Stimulated activated CD4-positive, alpha-beta T cell treated with anti-CD3 and anti-CD28 coated beads, Interleukin-1b, Interleukin-23, amount 100 ng/mL, for 4 hours (primary cell): ENCODE measurements around the gene C5orf15.

Source experiments
- DNase-seq, 2 donors: peaks; one replicate each; pipeline ENCODE4 v3.0.0-alpha.2; 2020; ENCODE audit warnings: low read depth in 2 of 2

The C5orf15 gene

GRCh38 chr5:133924221-133924920 lies 44.1 kb downstream of the C5orf15 start:
- DNase-seq = no peak

DNA sequence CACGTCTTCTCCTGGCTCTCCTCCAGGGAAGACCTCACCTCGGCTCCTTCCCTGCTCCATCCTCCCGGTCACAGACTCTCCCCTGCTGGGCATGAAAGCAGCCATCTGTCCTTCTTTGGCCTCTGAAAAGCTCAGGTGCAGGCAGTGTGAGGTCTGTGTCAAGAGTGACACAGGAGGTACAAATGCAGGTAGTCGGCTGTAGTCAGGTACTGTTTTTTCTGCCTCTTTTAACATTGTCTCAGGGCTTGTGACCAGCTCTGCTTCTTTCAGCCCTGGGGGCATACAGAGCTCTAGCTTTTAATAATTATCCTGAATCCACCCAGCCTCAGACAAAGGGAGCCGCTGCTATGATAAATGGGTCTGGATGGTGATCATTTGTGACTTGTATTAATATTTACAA lies 46.4 kb downstream of the C5orf15 start:
- DNase-seq = no peak

DNA sequence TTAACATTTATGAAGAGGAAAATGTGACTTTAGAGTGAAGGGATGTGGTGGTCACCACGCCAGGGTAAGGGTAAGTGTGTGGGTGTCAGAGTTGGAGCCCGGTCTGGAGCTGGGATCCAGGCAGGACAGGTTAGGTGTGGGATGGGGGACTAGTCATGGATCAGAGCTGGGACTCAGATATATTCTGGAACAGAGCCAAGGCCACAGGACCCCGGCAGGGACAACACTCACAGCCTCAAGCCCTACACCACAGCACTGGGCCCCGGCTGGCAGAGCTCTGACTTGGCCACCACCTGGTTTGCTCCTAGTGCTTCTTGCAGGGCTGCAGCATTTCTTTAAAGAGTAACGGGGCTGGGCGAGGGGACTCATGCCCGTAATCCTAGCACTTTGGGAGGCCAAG lies 47.4 kb downstream of the C5orf15 start:
- DNase-seq = no peak

GRCh38 chr5:133919148-133920136 lies 49.0 kb downstream of the C5orf15 start:
- no peak for DNase-seq

GRCh38 chr5:133918731-133919130 lies 49.7 kb downstream of the C5orf15 start:
- DNase-seq = no peak

DNA sequence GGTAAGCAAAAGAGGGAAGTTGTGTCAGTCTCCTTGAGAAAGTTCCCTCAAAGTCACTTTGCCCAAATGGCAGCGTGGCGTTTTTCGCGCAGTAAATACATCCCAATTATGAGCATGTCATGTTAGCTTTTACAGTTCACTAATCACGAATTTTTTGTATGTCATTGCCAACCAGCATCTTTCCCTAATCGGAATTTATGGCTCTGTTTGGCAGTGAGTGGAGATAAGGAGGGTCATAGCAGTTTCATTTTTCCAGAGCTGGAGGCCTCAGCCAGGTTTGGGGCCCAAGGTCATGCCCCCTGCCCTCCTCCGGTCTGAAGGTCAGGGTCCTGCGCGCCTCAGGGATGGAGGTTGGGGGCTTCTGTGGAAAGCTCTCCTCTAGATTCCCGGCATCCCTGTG lies 50.1 kb downstream of the C5orf15 start:
- no peak for DNase-seq

- no peak for DNase-seq
Observed at GRCh38 chr5:133917785-133918184, 50.6 kb downstream of the C5orf15 start.

DNA sequence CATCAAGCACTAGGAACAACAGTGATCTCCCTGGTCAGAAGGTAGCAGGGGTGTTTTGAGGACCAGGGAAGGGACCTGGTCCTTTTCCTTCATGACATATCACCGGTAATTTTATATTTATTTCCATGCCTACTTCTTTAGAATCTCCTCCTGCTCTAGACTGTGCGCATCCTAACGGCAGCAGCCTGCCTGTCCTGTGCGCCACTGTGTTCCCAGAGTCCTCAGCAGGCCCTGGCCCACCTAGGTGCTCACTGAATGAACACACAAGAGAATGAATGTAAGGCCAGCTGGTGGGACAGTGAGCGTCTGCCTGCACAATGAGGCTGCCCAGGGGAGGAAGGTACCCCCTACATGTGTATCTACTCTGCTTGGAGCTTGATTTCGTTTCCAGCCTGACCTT lies 51.5 kb downstream of the C5orf15 start:
- DNase-seq = no peak

GRCh38 chr5:133916479-133916878 lies 51.9 kb downstream of the C5orf15 start:
- no peak for DNase-seq

DNA sequence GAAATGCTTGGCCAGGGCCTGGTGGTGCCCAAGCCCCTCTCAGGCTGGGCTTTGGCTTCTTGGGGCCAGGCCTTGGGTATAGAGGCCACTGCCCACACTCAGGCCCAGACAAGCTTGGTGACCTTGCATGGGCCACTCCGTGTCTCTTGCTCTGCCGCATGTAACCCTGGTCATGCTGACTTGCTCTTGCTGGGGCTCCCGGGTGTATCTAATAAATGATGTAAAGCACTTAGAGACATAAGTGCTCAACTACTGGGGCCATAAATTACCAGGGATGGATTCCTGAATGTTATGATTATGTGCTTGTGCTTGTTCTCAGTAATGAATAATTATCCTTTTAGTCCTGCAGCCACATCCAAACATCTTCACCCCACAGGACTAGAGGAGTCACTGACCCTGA lies 54.0 kb downstream of the C5orf15 start:
- DNase-seq = no peak

DNA sequence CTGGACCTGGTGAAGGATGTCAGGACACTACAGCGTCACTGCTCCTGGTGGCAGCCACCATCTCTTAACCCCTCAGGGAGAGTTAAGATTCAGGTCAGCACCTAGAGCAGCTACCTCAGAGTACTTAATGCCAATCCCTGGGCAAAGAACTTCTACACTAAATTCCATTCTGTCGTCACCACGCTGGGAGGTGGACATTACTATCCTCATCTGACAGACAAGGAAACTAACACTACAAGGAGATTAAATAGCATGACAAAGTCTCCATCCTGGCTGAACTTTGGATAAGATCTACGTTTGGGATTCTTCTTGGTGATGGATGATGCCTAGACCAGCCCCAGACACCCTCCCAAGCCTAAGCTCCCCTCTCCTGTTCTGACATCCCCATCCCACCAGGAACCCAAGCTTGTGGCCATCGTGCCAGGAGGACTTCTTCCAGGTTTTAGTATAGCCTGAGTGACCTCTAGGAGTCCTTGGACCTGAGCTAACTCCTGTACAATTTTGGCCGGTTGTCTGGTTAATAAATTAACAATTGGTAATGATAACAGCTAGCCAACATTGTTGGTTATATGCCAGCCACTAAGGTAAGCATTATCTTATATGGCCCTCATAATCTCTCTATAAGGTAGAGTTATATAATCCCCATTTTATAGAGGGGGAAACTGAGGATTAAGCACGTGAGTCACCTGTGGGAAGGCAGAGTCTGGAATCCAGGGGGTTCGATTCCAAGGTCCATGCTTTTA lies 54.8 kb downstream of the C5orf15 start:
- DNase-seq = no peak

DNA sequence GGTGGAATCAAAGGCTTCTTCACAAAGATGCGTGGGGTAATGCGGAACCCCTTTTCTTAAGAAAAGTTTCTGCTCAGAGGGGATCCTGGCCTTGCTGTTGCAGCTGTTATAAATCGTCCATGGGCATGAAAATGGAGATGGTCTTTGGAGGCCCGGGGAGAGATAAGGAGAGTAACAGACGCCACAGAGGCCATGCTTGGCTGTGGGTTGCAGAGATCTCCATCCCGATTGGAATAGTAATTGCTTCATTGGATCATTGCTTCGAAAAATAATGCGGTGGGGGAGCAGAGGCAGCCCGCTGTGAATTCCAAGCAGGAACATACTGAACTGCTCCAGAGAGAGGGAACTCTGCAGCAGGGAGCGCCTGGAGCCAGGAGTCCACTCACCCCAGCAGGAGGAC lies 55.5 kb downstream of the C5orf15 start:
- no peak for DNase-seq

GRCh38 chr5:133910571-133910970 lies 57.9 kb downstream of the C5orf15 start:
- DNase-seq = no peak

DNA sequence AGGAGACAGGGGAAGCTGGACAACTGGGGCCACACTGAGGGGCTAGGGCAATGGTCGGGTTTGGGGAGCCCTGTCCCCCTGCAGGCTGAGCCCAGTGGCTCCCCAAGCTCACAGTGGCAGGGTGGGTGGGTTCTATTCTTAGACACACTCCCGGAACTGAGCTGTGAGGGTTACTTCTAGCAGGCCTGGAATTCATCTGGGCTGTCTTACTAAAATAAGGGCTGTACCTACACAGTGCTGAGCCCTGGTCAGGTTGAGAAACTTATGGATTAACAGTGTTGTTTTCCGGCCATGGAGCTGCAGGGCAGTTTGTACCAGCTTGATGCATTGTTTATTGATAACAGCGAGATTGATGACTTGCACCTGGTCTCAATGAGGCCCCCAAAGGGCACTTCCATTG lies 58.8 kb downstream of the C5orf15 start:
- no peak for DNase-seq

DNA sequence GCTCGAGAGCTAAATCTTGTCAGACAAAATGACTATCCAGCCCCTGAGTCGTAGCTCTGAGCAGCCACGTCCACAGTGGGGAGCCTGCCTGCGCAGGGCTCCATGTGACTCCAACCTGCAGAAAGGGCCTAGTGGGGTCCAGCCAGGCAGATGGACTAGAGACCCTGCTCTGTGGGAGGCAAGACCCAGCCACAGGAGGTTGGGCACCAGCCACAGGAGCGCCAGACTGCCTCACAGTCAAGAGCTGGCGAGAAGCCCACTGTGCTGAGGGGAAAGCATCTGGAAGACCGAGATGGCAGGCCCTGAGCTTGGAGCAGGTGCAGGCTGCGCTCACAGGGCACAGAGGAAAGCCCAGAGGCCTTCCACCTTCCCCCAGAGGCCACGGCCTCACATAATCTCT lies 61.4 kb downstream of the C5orf15 start:
- no peak for DNase-seq

DNA sequence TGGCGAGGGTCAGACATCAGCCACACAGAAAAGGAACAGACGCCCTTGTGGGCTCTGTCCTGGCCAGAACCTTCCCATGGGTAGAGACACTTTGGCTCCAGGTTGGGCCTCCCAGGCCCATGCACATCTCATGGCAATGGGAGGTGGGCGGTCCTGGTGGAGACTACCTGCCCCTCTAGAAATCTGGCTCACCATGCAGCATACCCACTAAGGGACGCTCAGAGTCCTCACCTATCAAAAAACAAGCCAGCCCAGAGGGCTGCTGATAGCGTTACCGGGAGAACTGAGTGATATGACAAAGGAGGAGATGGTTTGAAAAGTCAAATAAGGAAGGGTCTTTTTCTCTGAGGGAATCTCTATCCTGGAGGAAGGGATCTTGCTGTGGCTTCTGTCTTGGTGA lies 62.1 kb downstream of the C5orf15 start:
- no peak for DNase-seq
